Omental fat pad (tissue), 4 donors: Measurements from ENCODE around the gene DLG2. TPM values are rescaled to one million over a fixed set of nuclear protein-coding genes. Genes with fewer than 3 reads are reported as not detected.
"Not testable (repeated sequence)": the region's sequence is repeated elsewhere in the genome, so short reads cannot be mapped to it uniquely, and the experiment has no call there.

Experiments
- ATAC-seq: fragments of 150-250 bp; one replicate; pipeline ENCODE4 v1.9.1; 2016; ENCODE audit warnings: mild to moderate bottlenecking, moderate library complexity; ENCODE audit not compliant: low FRiP score
- DNase-seq: peaks from one replicate; pipeline ENCODE4 v3.0.0-alpha.2; 2019; ENCODE audit warnings: low spot score
- CTCF ChIP-seq, 3 donors: fragments of 450-650 bp; IDR thresholded peaks; one replicate each; pipeline ENCODE4 v1.5.1; 2016 to 2017; ENCODE audit warnings: antibody characterized with exemption in 3 of 3, mild to moderate bottlenecking in 3 of 3, moderate library complexity in 2 of 3
- total RNA-seq, 4 donors: library from RNA; depleted of rRNA; stranded (reverse); fragments of >200 nt; gene quantifications; one replicate each; pipeline ENCODE4 v1.1.0, GENCODE V29; 2016

DLG2 gene
- total RNA-seq, 4 donors from 2014 or later = 4.8 to 13.2 (median 8.1) TPM

- ATAC-seq = no peak
- DNase-seq = no peak
- no peak for TF ChIP-seq CTCF (IDR thresholded peaks at IDR 0.05)
These were observed 248.1 kb downstream of the DLG2 start for GRCh38 chr11:85379066-85379465.

- ATAC-seq (no peak), DNase-seq (no peak)
- TF ChIP-seq CTCF (IDR thresholded peaks at IDR 0.05) = no peak
These were observed 249.2 kb downstream of the DLG2 start for GRCh38 chr11:85377901-85378300.

GRCh38 chr11:85359859-85360258, 267.3 kb downstream of the DLG2 start:
- DNase-seq (no peak), ATAC-seq (no peak)
- TF ChIP-seq CTCF (IDR thresholded peaks at IDR 0.05) = no peak

GRCh38 chr11:85355921-85356320, 271.2 kb downstream of the DLG2 start:
- DNase-seq (no peak), ATAC-seq (no peak)
- no peak for TF ChIP-seq CTCF (IDR thresholded peaks at IDR 0.05)

GRCh38 chr11:85349539-85349938, 277.6 kb downstream of the DLG2 start:
- ATAC-seq, DNase-seq: not testable (repeated sequence)

- DNase-seq (no peak), ATAC-seq (no peak)
- TF ChIP-seq CTCF (IDR thresholded peaks at IDR 0.05) = no peak
These were observed 278.2 kb downstream of the DLG2 start for GRCh38 chr11:85348945-85349344.

GRCh38 chr11:85347291-85347690, 279.9 kb downstream of the DLG2 start:
- DNase-seq = no peak
- ATAC-seq = no peak
- TF ChIP-seq CTCF (IDR thresholded peaks at IDR 0.05) = no peak

GRCh38 chr11:85346484-85346883, 280.7 kb downstream of the DLG2 start:
- no peak for ATAC-seq
- DNase-seq = no peak
- TF ChIP-seq CTCF (IDR thresholded peaks at IDR 0.05) = no peak

GRCh38 chr11:85340846-85341245, 286.3 kb downstream of the DLG2 start:
- DNase-seq, ATAC-seq: not testable (repeated sequence)
